Measurements from ENCODE around the gene GAST. TPM values are rescaled to one million over a fixed set of nuclear protein-coding genes. Genes with fewer than 3 reads are reported as not detected.

The GAST gene
- total RNA-seq, 4 donors from 2014 or later = not detected

DNA sequence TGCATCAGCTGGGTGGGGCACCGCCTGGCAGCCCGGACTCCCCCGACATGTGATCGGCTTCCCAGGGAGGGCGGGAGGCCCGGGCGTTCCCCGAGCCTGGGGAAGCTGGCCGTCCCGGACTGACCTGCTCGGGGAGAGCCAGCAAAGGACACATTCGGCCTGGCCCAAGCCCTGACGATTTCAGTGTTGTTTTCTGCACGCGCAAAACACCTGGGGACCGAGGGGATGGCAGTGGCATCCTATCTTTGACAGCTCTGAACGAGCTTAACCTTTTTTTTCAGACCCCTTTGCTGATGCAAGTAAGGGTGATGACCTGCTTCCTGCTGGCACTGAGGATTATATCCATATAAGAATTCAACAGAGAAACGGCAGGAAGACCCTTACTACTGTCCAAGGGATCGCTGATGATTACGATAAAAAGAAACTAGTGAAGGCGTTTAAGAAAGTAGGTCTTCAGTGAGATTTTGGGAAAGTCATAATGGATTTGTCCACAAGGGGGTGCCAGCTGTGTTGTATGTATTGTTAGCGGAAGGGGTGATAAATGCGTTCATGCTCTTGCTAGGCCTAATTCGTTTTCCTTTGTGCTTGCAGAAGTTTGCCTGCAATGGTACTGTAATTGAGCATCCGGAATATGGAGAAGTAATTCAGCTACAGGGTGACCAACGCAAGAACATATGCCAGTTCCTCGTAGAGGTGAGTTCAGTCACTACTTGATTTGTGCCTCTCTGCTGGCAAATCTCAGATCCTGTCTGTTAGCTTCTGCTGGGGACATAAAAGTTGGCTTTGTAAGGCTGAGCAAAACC, 22.4 kb upstream of the GAST start:
- WGBS, 2 donors = 5 to 7% methylated on average over 15 to 19 of the region's 27 CpGs
- H3K4me1 ChIP-seq = peaks cover 22 to 29% of the 10 kb centered on the region in 2 donors
- peak overlapping the region; percentile 68 to 100 (median 99) for H3K4me3 ChIP-seq (replicated peaks in 1 of 3)
- H3K27me3 ChIP-seq = no peaks in the 10 kb centered on the region
- no peaks in the 10 kb centered on the region for H3K9me3 ChIP-seq
- DNase-seq = no peak
- peak overlapping the region; percentile 100 for H3K27ac ChIP-seq
- intact Hi-C loops (cut with DNase I) = no loop called here
- TF ChIP-seq, protein P1, sequence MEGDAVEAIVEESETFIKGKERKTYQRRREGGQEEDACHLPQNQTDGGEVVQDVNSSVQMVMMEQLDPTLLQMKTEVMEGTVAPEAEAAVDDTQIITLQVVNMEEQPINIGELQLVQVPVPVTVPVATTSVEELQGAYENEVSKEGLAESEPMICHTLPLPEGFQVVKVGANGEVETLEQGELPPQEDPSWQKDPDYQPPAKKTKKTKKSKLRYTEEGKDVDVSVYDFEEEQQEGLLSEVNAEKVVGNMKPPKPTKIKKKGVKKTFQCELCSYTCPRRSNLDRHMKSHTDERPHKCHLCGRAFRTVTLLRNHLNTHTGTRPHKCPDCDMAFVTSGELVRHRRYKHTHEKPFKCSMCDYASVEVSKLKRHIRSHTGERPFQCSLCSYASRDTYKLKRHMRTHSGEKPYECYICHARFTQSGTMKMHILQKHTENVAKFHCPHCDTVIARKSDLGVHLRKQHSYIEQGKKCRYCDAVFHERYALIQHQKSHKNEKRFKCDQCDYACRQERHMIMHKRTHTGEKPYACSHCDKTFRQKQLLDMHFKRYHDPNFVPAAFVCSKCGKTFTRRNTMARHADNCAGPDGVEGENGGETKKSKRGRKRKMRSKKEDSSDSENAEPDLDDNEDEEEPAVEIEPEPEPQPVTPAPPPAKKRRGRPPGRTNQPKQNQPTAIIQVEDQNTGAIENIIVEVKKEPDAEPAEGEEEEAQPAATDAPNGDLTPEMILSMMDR (IDR thresholded peaks at IDR 0.05) = peak; percentile 39 to 70 (median 49)
- no peak for TF ChIP-seq POLR2A (IDR thresholded peaks at IDR 0.05)
- H3K36me3 ChIP-seq = peaks cover 45 to 53% of the 10 kb centered on the region in 2 donors

DNA sequence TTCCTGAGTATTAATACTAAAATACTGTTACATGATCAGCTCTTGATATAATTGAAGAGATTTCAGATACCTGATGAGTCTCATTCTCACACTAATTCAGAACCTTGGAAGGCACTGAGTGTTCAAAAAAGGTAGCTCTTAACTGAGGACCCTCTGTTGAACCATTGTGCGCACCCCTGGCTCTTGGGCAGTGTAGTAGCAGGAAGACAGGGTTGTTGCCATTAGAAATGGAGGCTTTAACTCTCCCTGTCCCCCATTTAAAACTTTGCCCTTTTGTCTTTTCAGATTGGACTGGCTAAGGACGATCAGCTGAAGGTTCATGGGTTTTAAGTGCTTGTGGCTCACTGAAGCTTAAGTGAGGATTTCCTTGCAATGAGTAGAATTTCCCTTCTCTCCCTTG, 21.6 kb upstream of the GAST start:
- no peaks in the 10 kb centered on the region for H3K27me3 ChIP-seq
- intact Hi-C loops (cut with DNase I) = no loop called here
- DNase-seq = no peak
- H3K27ac ChIP-seq = peak overlapping the region in 2 of 3 donors; percentile 100
- H3K36me3 ChIP-seq = peaks cover 45 to 60% of the 10 kb centered on the region in 2 donors
- TF ChIP-seq, protein P1 (IDR thresholded peaks at IDR 0.05) = no peak
- no peak for TF ChIP-seq POLR2A (IDR thresholded peaks at IDR 0.05)
- WGBS, 2 donors = 72 to 80% methylated on average over 2 of the region's 2 CpGs
- no peaks in the 10 kb centered on the region for H3K9me3 ChIP-seq
- H3K4me3 ChIP-seq (replicated peaks in 1 of 3) = peak overlapping the region in 1 of 3 donors; percentile 99
- H3K4me1 ChIP-seq = peaks cover 22 to 31% of the 10 kb centered on the region in 2 donors

DNA sequence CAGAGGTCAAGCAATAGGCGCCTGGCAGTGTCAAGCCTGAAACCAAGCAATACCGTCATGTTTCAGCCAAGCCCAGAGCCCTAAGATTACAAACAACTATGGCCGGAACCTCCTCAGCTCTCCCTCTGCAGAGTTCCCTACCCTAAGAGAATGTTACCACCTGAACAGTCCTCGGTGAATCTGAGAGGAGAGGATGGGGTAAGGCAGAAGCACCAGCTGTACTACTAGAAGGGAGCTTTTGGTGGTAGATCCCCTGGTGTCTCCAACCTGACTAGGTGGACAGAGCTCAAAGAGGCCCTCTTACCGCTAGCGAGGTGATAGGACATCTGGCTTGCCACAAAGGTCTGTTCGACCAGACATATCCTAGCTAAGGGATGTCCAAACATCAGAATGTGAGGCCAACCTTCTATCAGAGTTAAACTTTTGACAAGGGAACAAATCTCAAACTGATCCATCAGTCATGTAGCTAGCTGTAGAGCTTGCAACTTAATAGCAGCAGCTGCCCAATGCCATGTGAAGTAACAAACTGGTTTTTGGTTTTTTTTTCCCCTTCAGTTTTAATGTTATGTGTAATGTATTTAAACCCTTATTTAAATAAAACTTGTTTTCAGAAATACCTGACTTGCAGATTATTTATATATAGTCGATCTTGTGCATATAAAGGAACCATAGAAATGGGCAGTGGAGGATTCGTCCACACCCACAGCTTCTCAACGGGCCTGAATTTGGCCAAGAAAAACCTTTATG, 20.9 kb upstream of the GAST start:
- Histone ChIP-seq H3K4me3 (replicated peaks in 1 of 3) (no peak overlapping the region), H3K36me3 (peaks cover 45 to 60% of the 10 kb centered on the region in 2 donors), H3K9me3 (no peaks in the 10 kb centered on the region), H3K27ac (peak overlapping the region in 1 of 3 donors; percentile 100), H3K27me3 (no peaks in the 10 kb centered on the region), H3K4me1 (peaks cover 22 to 36% of the 10 kb centered on the region in 2 donors)
- no peak for TF ChIP-seq POLR2A (IDR thresholded peaks at IDR 0.05)
- TF ChIP-seq, protein P1 (IDR thresholded peaks at IDR 0.05) = no peak
- intact Hi-C loops (cut with DNase I) = no loop called here
- 81 to 84% methylated on average over 10 of the region's 10 CpGs for WGBS, 2 donors
- DNase-seq = no peak

DNA sequence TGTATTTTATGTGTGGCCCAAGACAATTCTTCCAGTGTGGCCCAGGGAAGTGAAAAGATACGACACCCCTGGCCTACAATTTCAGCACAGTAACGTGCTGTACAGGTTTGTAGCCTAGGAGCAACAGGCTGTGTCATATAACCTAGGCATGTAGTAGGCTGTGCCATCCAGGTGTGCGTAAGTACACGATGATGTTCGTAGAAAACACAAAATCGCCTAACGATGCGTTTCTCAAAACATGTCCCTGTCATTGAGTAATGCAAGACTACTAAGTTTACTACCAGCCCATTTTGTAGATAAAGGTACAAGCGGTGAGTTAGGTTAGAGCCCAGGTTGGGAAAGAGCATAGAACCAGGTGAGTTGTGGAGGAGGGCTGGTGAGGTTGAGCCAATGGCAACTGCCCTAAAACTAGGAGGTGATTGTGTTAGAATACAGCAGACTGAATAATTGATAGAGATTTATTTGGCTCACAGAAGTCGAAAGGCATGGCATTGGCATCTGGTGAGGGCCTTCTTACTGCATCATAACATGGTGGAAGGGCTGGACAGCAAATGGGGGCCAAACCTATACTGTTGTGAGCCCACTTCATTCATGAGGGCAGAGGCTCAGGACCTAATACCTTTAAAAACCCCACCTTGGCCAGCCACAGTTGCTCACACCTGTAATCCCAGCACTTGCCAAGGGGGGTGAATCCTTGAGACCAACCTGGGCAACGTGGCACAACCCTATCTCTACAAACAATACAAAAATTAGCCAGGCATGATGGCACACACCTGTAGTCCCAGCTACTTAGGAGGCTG, 19.2 kb upstream of the GAST start:
- Histone ChIP-seq H3K9me3 (no peaks in the 10 kb centered on the region), H3K27ac (no peak overlapping the region), H3K4me3 (replicated peaks in 1 of 3) (no peak overlapping the region), H3K36me3 (peaks cover 45 to 60% of the 10 kb centered on the region in 2 donors), H3K4me1 (peaks cover 17 to 35% of the 10 kb centered on the region in 2 donors), H3K27me3 (no peaks in the 10 kb centered on the region)
- WGBS, 2 donors = 86 to 93% methylated on average over 11 of the region's 11 CpGs
- no peak for DNase-seq
- TF ChIP-seq, protein P1 (IDR thresholded peaks at IDR 0.05) = no peak
- no peak for TF ChIP-seq POLR2A (IDR thresholded peaks at IDR 0.05)
- intact Hi-C loops (cut with DNase I) = no loop called here
